ENCODE data around the gene SWSAP1. TPM values are rescaled to one million over a fixed set of nuclear protein-coding genes. Genes with fewer than 3 reads are reported as not detected.
A peak's percentile ranks its signal among the peaks of the same experiment; 100 is the strongest.

The SWSAP1 gene
- total RNA-seq, 1 donor from 2014 or later, result 5.1 TPM

- ATAC-seq (ENCODE audit: low read depth) (no peak), DNase-seq (no peak)
- no peaks in the 10 kb centered on the region for H3K36me3 Mint-ChIP-seq (ENCODE audit: low read depth)
- CTCF ChIA-PET, result no interaction called here
- POLR2A ChIA-PET, result no interaction called here
- intact Hi-C loops (cut with micrococcal nuclease), result no loop called here
- H3K4me1 Mint-ChIP-seq, result peaks cover 5% of the 10 kb centered on the region
- TF ChIP-seq CTCF (IDR thresholded peaks at IDR 0.05), result no peak
- no peak overlapping the region for H3K4me3 Mint-ChIP-seq
- H3K27ac Mint-ChIP-seq, result no peak overlapping the region
- H3K9me3 Mint-ChIP-seq, result no peaks in the 10 kb centered on the region
- H3K27me3 Mint-ChIP-seq, result peaks cover 7% of the 10 kb centered on the region
These were observed 36.2 kb downstream of the SWSAP1 start for GRCh38 chr19:11410682-11411081.

- no peak overlapping the region for H3K4me3 Mint-ChIP-seq
- peaks cover 5% of the 10 kb centered on the region for H3K27me3 Mint-ChIP-seq
- no peak for DNase-seq
- CTCF ChIA-PET, result no interaction called here
- POLR2A ChIA-PET, result no interaction called here
- intact Hi-C loops (cut with micrococcal nuclease), result no loop called here
- TF ChIP-seq CTCF (IDR thresholded peaks at IDR 0.05), result no peak
- no peaks in the 10 kb centered on the region for H3K9me3 Mint-ChIP-seq
- H3K4me1 Mint-ChIP-seq, result peaks cover 13% of the 10 kb centered on the region
- no peak overlapping the region for H3K27ac Mint-ChIP-seq
- ATAC-seq (ENCODE audit: low read depth), result no peak
- H3K36me3 Mint-ChIP-seq (ENCODE audit: low read depth), result no peaks in the 10 kb centered on the region
These were observed 40.1 kb downstream of the SWSAP1 start for GRCh38 chr19:11414544-11414943.

GRCh38 chr19:11416346-11417052 lies 42.0 kb downstream of the SWSAP1 start:
- Mint-ChIP-seq H3K27ac (no peak overlapping the region), H3K4me1 (peaks cover 27% of the 10 kb centered on the region), H3K9me3 (no peaks in the 10 kb centered on the region), H3K27me3 (peaks cover 15% of the 10 kb centered on the region), H3K4me3 (no peak overlapping the region), H3K36me3 (ENCODE audit: low read depth) (no peaks in the 10 kb centered on the region)
- CTCF ChIA-PET, result no interaction called here
- POLR2A ChIA-PET, result no interaction called here
- DNase-seq (no peak), ATAC-seq (ENCODE audit: low read depth) (no peak)
- TF ChIP-seq CTCF (IDR thresholded peaks at IDR 0.05), result no peak
- intact Hi-C loops (cut with micrococcal nuclease), result no loop called here

- ATAC-seq (ENCODE audit: low read depth), result no peak
- H3K27ac Mint-ChIP-seq, result no peak overlapping the region
These were observed 43.7 kb downstream of the SWSAP1 start for GRCh38 chr19:11418094-11418548.

More at GRCh38 chr19:11418094-11418548, 43.7 kb downstream of the SWSAP1 start:
- Mint-ChIP-seq H3K27me3 (peaks cover 18% of the 10 kb centered on the region), H3K36me3 (ENCODE audit: low read depth) (no peaks in the 10 kb centered on the region), H3K9me3 (no peaks in the 10 kb centered on the region), H3K4me3 (peak overlapping the region; percentile 67), H3K4me1 (peaks cover 43% of the 10 kb centered on the region)
- ChIA-PET POLR2A (interaction anchor here (0.5 to 7.1 kb wide), 6 partner anchors 9 to 91 kb away, joined by 3 to 60 read pairs (median 4); partner anchors contain the start of genes EPOR, ODAD3, PRKCSH and SWSAP1), CTCF (no interaction called here)
- DNase-seq, result no peak
- no peak for TF ChIP-seq CTCF (IDR thresholded peaks at IDR 0.05)
- intact Hi-C loops (cut with micrococcal nuclease), result no loop called here

All from activated B cell treated with CpG ODN at 0.5 μM for 24 hours (primary cell).